WTC11 (cell line): ENCODE data around the gene OBSCN. TPM values are rescaled to one million over a fixed set of nuclear protein-coding genes. Genes with fewer than 3 reads are reported as not detected.

ENCODE experiments used
- ATAC-seq: fragments of 200-7000 bp; cut with Tn5 transposase; 2 replicates; pipeline ENCODE4 v1.10.0; 2021; ENCODE audit warnings: mild to moderate bottlenecking, moderate library complexity
- CTCF ChIA-PET: fragments of 300-600 bp; sonication (Branson Sonifier 250); formaldehyde crosslinking; loops from one replicate; lab custom pipeline; 2021; ENCODE audit warnings: antibody characterized with exemption; lab: Charles Lee
- POLR2A ChIA-PET: fragments of 350-600 bp; sonication (Branson Sonifier 250); formaldehyde crosslinking; loops from one replicate; lab custom pipeline; 2021; ENCODE audit warnings: antibody characterized with exemption; lab: Charles Lee
- DNase-seq: peaks from one replicate; pipeline ENCODE4 v3.0.0; 2021; ENCODE audit warnings: low spot score
- H3K27ac Mint-ChIP-seq: 2 replicates; pipeline ENCODE4 v1.8.0; 2021; ENCODE audit warnings: mixed read lengths
- H3K27me3 Mint-ChIP-seq: 2 replicates; pipeline ENCODE4 v1.8.0; 2021; ENCODE audit warnings: low read depth, mild to moderate bottlenecking, moderate library complexity, mixed read lengths
- H3K36me3 Mint-ChIP-seq: 2 replicates; pipeline ENCODE4 v1.8.0; 2021; ENCODE audit warnings: mixed read lengths
- H3K4me1 Mint-ChIP-seq: 2 replicates; pipeline ENCODE4 v1.8.0; 2022; ENCODE audit warnings: mixed read lengths
- H3K4me3 Mint-ChIP-seq: 2 replicates; pipeline ENCODE4 v1.8.0; 2021; ENCODE audit warnings: mild to moderate bottlenecking, moderate library complexity, mixed read lengths
- H3K9me3 Mint-ChIP-seq: 2 replicates; pipeline ENCODE4 v1.8.0; 2021; ENCODE audit warnings: mixed read lengths
- ATF2 ChIP-seq: sonication (generic); formaldehyde crosslinking; IDR thresholded peaks from 2 replicates; pipeline ENCODE4 v1.8.1; 2022; ENCODE audit warnings: low read depth, missing genetic modification reagents, borderline replicate concordance
- CBFB ChIP-seq: sonication (generic); formaldehyde crosslinking; IDR thresholded peaks from 2 replicates; pipeline ENCODE4 v1.8.1; 2022; ENCODE audit warnings: mild to moderate bottlenecking, low read depth, missing genetic modification reagents
- CREB1 ChIP-seq: sonication (generic); formaldehyde crosslinking; IDR thresholded peaks from 2 replicates; pipeline ENCODE4 v1.8.0; 2023; ENCODE audit warnings: mild to moderate bottlenecking, missing genetic modification reagents
- EMX1 ChIP-seq: fragments of 250-450 bp; sonication (Bioruptor Pico); IDR thresholded peaks from 2 replicates; pipeline ENCODE4 v1.8.0; 2021; ENCODE audit warnings: mild to moderate bottlenecking
- FOXP1 ChIP-seq: sonication (generic); formaldehyde crosslinking; IDR thresholded peaks from 2 replicates; pipeline ENCODE4 v1.8.0; 2022; ENCODE audit warnings: missing genetic modification reagents, mild to moderate bottlenecking, moderate library complexity, borderline replicate concordance
- GTF2I ChIP-seq: fragments of 250-450 bp; sonication (Bioruptor Pico); conservative IDR thresholded peaks from 2 replicates; pipeline ENCODE4 v1.4.0; 2021; ENCODE audit warnings: mild to moderate bottlenecking
- IRF2 ChIP-seq: sonication (generic); formaldehyde crosslinking; IDR thresholded peaks from 2 replicates; pipeline ENCODE4 v1.8.0; 2022; ENCODE audit warnings: low read depth, missing genetic modification reagents, borderline replicate concordance
- MAX ChIP-seq: sonication (generic); formaldehyde crosslinking; IDR thresholded peaks from 2 replicates; pipeline ENCODE4 v1.8.0; 2022; ENCODE audit warnings: mild to moderate bottlenecking, missing genetic modification reagents
- STAT6 ChIP-seq: sonication (generic); formaldehyde crosslinking; conservative IDR thresholded peaks from 2 replicates; pipeline ENCODE4 v1.8.1; 2023; ENCODE audit warnings: mild to moderate bottlenecking, low read depth, missing genetic modification reagents, moderate library complexity
- ZNF138 ChIP-seq: sonication (generic); formaldehyde crosslinking; conservative IDR thresholded peaks from 2 replicates; pipeline ENCODE4 v1.8.1; 2022; ENCODE audit warnings: mild to moderate bottlenecking, moderate library complexity, missing genetic modification reagents
- ZNF281 ChIP-seq: sonication (generic); formaldehyde crosslinking; IDR thresholded peaks from 2 replicates; pipeline ENCODE4 v1.8.0; 2023; ENCODE audit warnings: mild to moderate bottlenecking, missing genetic modification reagents
- ZNF512 ChIP-seq: sonication (generic); formaldehyde crosslinking; IDR thresholded peaks from 2 replicates; pipeline ENCODE4 v1.8.1; 2022; ENCODE audit warnings: missing genetic modification reagents, borderline replicate concordance
- ZNF532 ChIP-seq: fragments of 250-450 bp; sonication (Bioruptor Pico); IDR thresholded peaks from 2 replicates; pipeline ENCODE4 v1.9.0; 2021; ENCODE audit warnings: mild to moderate bottlenecking, borderline replicate concordance
- total RNA-seq: library from RNA; stranded (reverse); gene quantifications from 3 replicates; pipeline ENCODE4 v1.2.3, GENCODE V29; 2021

Gene OBSCN
- total RNA-seq, 1 experiment from 2014 or later = 38.8 TPM

GRCh38 chr1:228310162-228310792 lies 102.4 kb downstream of the OBSCN start (continued):
- TF ChIP-seq GTF2I (CRISPR knock-in tag) = no peak
- no peak for TF ChIP-seq ZNF281
- TF ChIP-seq ATF2 (CRISPR knock-in tag) = no peak
- TF ChIP-seq MAX = no peak
- TF ChIP-seq IRF2 = no peak
- TF ChIP-seq STAT6 = no peak
- no peak for TF ChIP-seq CBFB (CRISPR knock-in tag)
- no peak for TF ChIP-seq EMX1

- DNase-seq = no peak
- ChIA-PET CTCF (no interaction called here), POLR2A (no interaction called here)
- Mint-ChIP-seq H3K4me1 (no peaks in the 10 kb centered on the region), H3K27me3 (no peaks in the 10 kb centered on the region; the same call in 1 of the 2 replicates), H3K36me3 (peaks cover 20% of the 10 kb centered on the region)
- no peak for TF ChIP-seq FOXP1
- no peak for TF ChIP-seq ZNF532
- no peak for TF ChIP-seq ZNF512 (CRISPR knock-in tag)
- no peak for TF ChIP-seq CREB1 (CRISPR knock-in tag)
- TF ChIP-seq MAX = no peak
- TF ChIP-seq ZNF138 (CRISPR knock-in tag) = no peak
- TF ChIP-seq, all 79 proteins: peak for 0
- H3K4me3 Mint-ChIP-seq = no peak overlapping the region
- peaks cover 7% of the 10 kb centered on the region for H3K9me3 Mint-ChIP-seq
- no peak for ATAC-seq
- no peak overlapping the region for H3K27ac Mint-ChIP-seq
Observed at GRCh38 chr1:228311091-228311490, 103.2 kb downstream of the OBSCN start.
